Measurements from ENCODE around the gene SLC39A11.
"Not testable (repeated sequence)": the region's sequence is repeated elsewhere in the genome, so short reads cannot be mapped to it uniquely, and the experiment has no call there.

The SLC39A11 gene

GRCh38 chr17:73069841-73070240 lies 22.6 kb downstream of the SLC39A11 start:
- no peak for DNase-seq

DNA sequence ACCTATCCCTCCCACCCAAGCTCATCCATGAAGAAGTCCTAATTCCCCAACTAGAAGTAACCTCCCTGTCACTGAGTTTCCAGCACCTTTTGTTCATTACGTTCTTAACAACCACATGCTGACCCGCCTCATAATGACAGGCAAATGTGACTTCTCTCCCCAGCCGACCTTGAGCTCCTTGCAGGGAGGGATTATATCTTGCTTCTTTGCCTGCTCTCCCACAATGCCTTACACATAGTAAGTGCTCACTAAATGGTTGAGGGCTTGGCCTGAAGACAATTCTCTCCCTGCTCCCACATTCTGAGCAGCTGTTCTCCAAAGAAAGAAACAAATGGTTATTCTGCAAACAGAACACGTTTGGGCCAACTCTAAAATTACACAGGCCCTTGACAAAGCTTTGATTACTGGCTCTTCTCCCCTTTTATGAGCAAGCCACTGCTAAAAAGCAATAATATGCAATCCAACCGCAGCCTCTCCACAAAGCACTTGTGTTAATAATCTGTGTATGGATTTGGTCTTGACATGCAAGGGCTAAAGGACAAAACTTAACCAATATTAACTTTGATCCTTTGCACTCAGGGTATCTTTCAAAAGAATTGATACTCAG lies 23.2 kb downstream of the SLC39A11 start:
- DNase-seq = no peak

- no peak for DNase-seq
These were observed 23.9 kb downstream of the SLC39A11 start for GRCh38 chr17:73068322-73069153.

DNA sequence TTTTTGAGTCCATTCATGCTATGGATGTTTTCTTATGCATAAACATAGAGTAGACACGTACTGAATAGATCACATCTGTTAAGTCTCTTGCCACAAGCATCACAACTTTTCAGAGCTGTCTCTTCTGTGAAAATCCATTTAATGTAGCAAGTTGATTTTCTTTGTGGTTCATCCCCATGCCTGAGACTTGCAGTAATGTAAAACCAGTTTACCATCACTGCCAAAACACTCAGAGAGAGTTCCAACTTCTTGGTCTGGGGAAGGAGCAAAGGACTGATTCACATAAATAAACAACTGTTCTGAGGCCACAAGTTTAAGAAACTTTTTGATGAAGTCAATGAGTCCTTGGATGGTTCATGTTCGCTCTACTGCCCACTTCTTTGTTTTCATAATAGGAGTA lies 24.8 kb downstream of the SLC39A11 start:
- DNase-seq = not testable (repeated sequence)

GRCh38 chr17:73067075-73067474 lies 25.4 kb downstream of the SLC39A11 start:
- no peak for DNase-seq

DNA sequence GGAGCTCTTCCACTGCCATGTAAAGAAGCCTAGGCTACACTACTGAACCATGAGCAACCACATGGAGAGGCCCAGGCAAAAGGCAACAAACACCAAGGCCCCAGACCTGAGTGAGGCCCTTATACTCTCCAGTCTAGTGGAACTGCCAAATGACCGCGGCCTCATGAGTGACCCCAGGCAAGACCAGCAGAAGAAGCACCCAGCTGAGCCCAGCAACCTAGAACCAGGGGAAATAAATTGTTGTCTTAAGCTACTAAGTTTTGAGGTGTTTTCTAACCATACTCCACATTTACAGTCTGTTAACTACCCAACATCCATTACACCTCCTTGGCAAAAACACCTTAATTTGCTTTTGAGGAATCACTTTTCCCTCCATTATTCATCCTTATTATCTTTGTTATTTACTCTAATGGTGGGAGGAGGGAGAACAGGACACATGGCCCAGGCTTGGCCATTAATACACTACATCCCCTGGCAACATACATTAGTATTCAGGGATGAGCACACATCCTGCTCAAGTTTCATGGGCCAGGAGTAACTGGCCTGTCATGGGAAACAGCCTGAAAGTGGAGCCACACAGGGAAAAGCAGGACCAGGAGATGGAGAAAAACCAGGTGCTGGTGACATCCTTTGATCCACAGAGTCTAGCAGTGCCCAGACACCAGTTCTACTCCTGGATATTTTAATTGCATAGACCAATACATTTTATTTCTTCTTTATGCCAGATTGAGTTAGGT lies 26.2 kb downstream of the SLC39A11 start:
- no peak for DNase-seq

DNA sequence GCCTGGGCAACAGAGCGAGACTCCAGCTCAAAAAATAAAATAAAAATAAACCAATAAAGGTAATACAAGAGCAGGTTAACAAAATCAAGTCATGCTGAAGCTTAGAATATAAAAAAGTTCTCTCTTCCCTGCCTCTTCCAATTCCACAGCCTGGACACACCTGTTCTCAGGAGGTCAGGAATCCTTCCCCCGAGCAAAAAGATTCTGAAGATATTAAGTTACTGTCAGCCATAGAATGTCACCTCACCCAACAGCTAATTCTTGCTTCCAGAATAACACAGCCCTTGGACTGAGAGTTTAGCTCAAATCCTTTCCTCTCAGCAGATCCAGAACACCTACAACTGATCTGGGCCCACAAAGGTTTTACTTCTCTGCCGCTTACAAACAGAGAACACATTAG lies 27.1 kb downstream of the SLC39A11 start:
- DNase-seq = no peak

- peak; percentile 98 for DNase-seq
These were observed 28.2 kb downstream of the SLC39A11 start for GRCh38 chr17:73064084-73064938.

GRCh38 chr17:73062726-73063125 lies 29.8 kb downstream of the SLC39A11 start:
- DNase-seq = peak; percentile 27

- DNase-seq = no peak
These were observed 31.3 kb downstream of the SLC39A11 start for GRCh38 chr17:73061161-73061560.

- DNase-seq = no peak
These were observed 31.8 kb downstream of the SLC39A11 start for GRCh38 chr17:73060721-73061120.

- DNase-seq = not testable (repeated sequence)
These were observed 32.8 kb downstream of the SLC39A11 start for GRCh38 chr17:73059713-73060112.

- DNase-seq = peak; percentile 87
These were observed 34.5 kb downstream of the SLC39A11 start for GRCh38 chr17:73058022-73058421.

- DNase-seq = no peak
These were observed 35.3 kb downstream of the SLC39A11 start for GRCh38 chr17:73057196-73057595.

DNA sequence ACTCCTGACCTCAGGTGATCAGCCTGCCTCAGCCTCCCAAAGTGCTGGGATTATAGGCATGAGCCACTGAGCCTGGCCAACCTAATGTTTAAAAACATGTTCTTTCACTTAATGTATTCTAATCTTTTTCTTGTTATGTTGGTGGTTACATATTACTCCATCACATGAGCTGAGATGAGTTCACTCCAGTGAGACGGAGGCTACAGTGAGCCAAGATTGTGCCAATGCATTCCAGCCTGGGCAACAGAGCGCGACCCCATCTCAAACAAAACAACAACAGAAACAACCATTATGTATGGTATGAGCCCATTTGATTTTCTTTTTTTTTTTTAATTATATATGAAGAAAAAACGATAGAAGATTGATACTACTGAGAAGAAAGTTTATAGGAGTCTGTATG lies 39.6 kb downstream of the SLC39A11 start:
- DNase-seq = no peak

GRCh38 chr17:73050797-73051196 lies 41.7 kb downstream of the SLC39A11 start:
- no peak for DNase-seq

DNA sequence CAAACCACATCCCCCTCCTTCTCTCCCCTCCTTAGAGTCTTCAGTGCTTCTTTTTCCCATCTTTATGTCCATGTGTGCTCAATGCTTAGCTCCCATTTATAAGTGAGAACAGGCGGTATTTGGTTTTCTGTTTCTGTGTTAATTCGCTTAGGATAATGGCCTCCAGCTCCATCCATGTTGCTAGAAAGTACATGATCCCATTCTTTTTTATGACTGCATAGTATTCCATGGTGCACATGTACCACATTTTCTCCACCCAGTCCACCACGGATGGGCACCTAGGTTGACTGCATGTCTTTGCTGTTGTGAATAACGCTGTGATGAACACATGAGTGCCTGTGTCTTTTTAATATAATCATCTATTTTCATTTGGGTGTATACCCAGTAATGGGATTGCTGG lies 44.3 kb downstream of the SLC39A11 start:
- no peak for DNase-seq

- peak; percentile 89 for DNase-seq
These were observed 46.8 kb downstream of the SLC39A11 start for GRCh38 chr17:73045724-73046123.

- DNase-seq = no peak
These were observed 48.6 kb downstream of the SLC39A11 start for GRCh38 chr17:73043686-73044581.

- no peak for DNase-seq
These were observed 49.4 kb downstream of the SLC39A11 start for GRCh38 chr17:73042809-73043685.

GRCh38 chr17:73042225-73042624 lies 50.3 kb downstream of the SLC39A11 start:
- DNase-seq = no peak

All from NCI-H82 (cell line).